Lower leg skin (tissue), 4 donors: ENCODE data around the gene CA5A. TPM values are rescaled to one million over a fixed set of nuclear protein-coding genes. Genes with fewer than 3 reads are reported as not detected.
A peak's percentile ranks its signal among the peaks of the same experiment; 100 is the strongest.

Source experiments
- DNase-seq, 2 donors: peaks; one replicate each; pipeline ENCODE4 v3.0.0-alpha.2; 2019; ENCODE audit warnings: low spot score in 2 of 2
- H3K4me3 ChIP-seq: fragments of 200-600 bp; sonication (generic); 2 replicates; pipeline ENCODE4 v1.5.1; 2017; ENCODE audit warnings: mild to moderate bottlenecking, low read depth; ENCODE audit not compliant: poor library complexity, severe bottlenecking
- CTCF ChIP-seq, 3 donors: fragments of 450-650 bp; IDR thresholded peaks; one replicate each; pipeline ENCODE4 v1.5.1; 2016; ENCODE audit warnings: antibody characterized with exemption in 3 of 3, mild to moderate bottlenecking in 3 of 3, moderate library complexity in 2 of 3
- POLR2A ChIP-seq, 2 donors: fragments of 450-650 bp; IDR thresholded peaks; one replicate each; pipeline ENCODE4 v1.6.1; 2016 to 2017; ENCODE audit warnings: antibody characterized with exemption in 2 of 2, mild to moderate bottlenecking in 1 of 2, moderate library complexity in 1 of 2
- WGBS, 2 donors: methylation state at CpG; one replicate each; pipeline ENCODE4 v1.1.5; 2018; 5-methylcytosine and 5-hydroxymethylcytosine counted together
- intact Hi-C: fragments of 100-400 bp; cut with DNase I; formaldehyde crosslinking; loops from one replicate; pipeline ENCODE4 v1.15.0; 2023; ENCODE audit warnings: low total_unique reads
- total RNA-seq, 4 donors: library from RNA; depleted of rRNA; stranded (reverse); fragments of >200 nt; gene quantifications; one replicate each; pipeline ENCODE4 v1.1.0, GENCODE V29; 2016

The CA5A gene
- total RNA-seq, 4 donors from 2014 or later: not detected

- TF ChIP-seq CTCF (IDR thresholded peaks at IDR 0.05): no peak
- no peak for TF ChIP-seq POLR2A (IDR thresholded peaks at IDR 0.05)
- 2 to 5% methylated on average over 22 to 50 of the region's 82 CpGs for WGBS, 2 donors
- intact Hi-C loops: no loop called here
- H3K4me3 ChIP-seq: peak overlapping the region; percentile 80
- no peak for DNase-seq
Measured at GRCh38 chr16:87951552-87952538, 15.5 kb upstream of the CA5A start.

GRCh38 chr16:87950765-87951551 is 14.6 kb upstream of the CA5A start, which contains the start of gene BANP:
BANP (plus strand) TSS chr16:87951434; CDS start chr16:87975116, 23,682 bp downstream.
- 0 to 1% methylated on average over 10 to 67 of the region's 73 CpGs for WGBS, 2 donors
- H3K4me3 ChIP-seq: peak within 1 kb of the TSS; percentile 80
- intact Hi-C loops: no loop called here
- TF ChIP-seq CTCF (IDR thresholded peaks at IDR 0.05): peak in 1 of 3 donors; percentile 64
- peak in 1 of 2 donors; percentile 28 for TF ChIP-seq POLR2A (IDR thresholded peaks at IDR 0.05)
- DNase-seq: peak; percentile 97 to 99

- intact Hi-C loops: no loop called here
- H3K4me3 ChIP-seq: no peak overlapping the region
- TF ChIP-seq CTCF (IDR thresholded peaks at IDR 0.05) (no peak), POLR2A (IDR thresholded peaks at IDR 0.05) (no peak)
- no peak for DNase-seq
- WGBS, 2 donors: 83 to 85% methylated on average over 16 of the region's 16 CpGs
Measured at GRCh38 chr16:87949071-87949744, 12.9 kb upstream of the CA5A start.

- no peak for DNase-seq
- H3K4me3 ChIP-seq: no peak overlapping the region
- WGBS, 2 donors: 94 to 99% methylated on average over 5 of the region's 5 CpGs
- intact Hi-C loops: no loop called here
- TF ChIP-seq CTCF (IDR thresholded peaks at IDR 0.05) (no peak), POLR2A (IDR thresholded peaks at IDR 0.05) (no peak)
Measured at GRCh38 chr16:87948735-87949070, 12.4 kb upstream of the CA5A start.

- no peak for TF ChIP-seq POLR2A (IDR thresholded peaks at IDR 0.05)
- no peak for TF ChIP-seq CTCF (IDR thresholded peaks at IDR 0.05)
- intact Hi-C loops: no loop called here
- no peak for DNase-seq
- H3K4me3 ChIP-seq: no peak overlapping the region
- WGBS, 2 donors: 70 to 77% methylated on average over 12 of the region's 12 CpGs
Measured at GRCh38 chr16:87948119-87948545, 11.8 kb upstream of the CA5A start.
